Testis (tissue), 2 donors: ENCODE data around the gene CMYA5.

Experiments
- POLR2A ChIP-seq: fragments of 450-650 bp; IDR thresholded peaks from one replicate; pipeline ENCODE4 v1.6.1; 2017; ENCODE audit warnings: antibody characterized with exemption, mild to moderate bottlenecking, moderate library complexity
- TF ChIP-seq, protein P1 (sequence below), 3 experiments: fragments of 450-650 bp in 2 of 3; fragments of 200-600 bp in 1 of 3; sonication (generic) in 1 of 3; IDR thresholded peaks; one replicate each; pipeline ENCODE4 v1.5.1; 2016 to 2019; ENCODE audit warnings: antibody characterized with exemption in 3 of 3, mild to moderate bottlenecking in 2 of 3, moderate library complexity in 1 of 3

DNA sequence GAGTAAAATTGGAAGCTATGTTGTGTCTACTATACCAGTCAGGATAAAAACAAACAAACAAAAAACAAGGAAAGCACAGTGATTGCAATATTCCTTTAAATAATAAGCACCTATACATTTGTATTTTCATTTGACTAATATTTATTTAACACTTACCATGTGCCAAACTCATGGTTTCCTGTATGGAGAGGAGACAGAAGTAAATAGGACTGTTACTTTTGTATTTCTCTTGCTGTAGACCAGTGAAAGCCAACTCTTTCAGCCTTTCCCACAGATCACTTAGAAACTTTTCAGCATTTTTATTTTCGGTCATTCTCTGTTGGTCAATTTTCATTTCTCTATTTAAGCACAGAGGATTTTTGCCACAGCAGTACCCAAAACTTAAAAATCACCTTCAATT, 4.5 kb downstream of the CMYA5 start:
- TF ChIP-seq POLR2A, result no peak
- TF ChIP-seq, protein P1, sequence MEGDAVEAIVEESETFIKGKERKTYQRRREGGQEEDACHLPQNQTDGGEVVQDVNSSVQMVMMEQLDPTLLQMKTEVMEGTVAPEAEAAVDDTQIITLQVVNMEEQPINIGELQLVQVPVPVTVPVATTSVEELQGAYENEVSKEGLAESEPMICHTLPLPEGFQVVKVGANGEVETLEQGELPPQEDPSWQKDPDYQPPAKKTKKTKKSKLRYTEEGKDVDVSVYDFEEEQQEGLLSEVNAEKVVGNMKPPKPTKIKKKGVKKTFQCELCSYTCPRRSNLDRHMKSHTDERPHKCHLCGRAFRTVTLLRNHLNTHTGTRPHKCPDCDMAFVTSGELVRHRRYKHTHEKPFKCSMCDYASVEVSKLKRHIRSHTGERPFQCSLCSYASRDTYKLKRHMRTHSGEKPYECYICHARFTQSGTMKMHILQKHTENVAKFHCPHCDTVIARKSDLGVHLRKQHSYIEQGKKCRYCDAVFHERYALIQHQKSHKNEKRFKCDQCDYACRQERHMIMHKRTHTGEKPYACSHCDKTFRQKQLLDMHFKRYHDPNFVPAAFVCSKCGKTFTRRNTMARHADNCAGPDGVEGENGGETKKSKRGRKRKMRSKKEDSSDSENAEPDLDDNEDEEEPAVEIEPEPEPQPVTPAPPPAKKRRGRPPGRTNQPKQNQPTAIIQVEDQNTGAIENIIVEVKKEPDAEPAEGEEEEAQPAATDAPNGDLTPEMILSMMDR (IDR thresholded peaks at IDR 0.05), result no peak
